Immature natural killer cell (primary cell): Measurements from ENCODE around the gene PARL. TPM values are rescaled to one million over a fixed set of nuclear protein-coding genes. Genes with fewer than 3 reads are reported as not detected.
"Not testable (repeated sequence)": the region's sequence is repeated elsewhere in the genome, so short reads cannot be mapped to it uniquely, and the experiment has no call there.

Experiments used
- DNase-seq, 3 donors: peaks; one replicate each; pipeline ENCODE4 v3.0.0; 2022; ENCODE audit warnings: mixed read lengths in 1 of 3
- H3K27ac Mint-ChIP-seq, 6 donors: one replicate each; pipeline ENCODE4 v1.8.0; 2020; ENCODE audit warnings: mixed read lengths in 6 of 6, mild to moderate bottlenecking in 5 of 6, inconsistent platforms in 4 of 6, moderate library complexity in 3 of 6
- H3K27me3 Mint-ChIP-seq, 3 donors: one replicate each; pipeline ENCODE4 v1.8.0; 2020 to 2021; ENCODE audit warnings: low read depth in 3 of 3, mild to moderate bottlenecking in 3 of 3, mixed read lengths in 3 of 3, moderate library complexity in 3 of 3, inconsistent platforms in 1 of 3
- H3K36me3 Mint-ChIP-seq, 3 donors: one replicate each; pipeline ENCODE4 v1.8.0; 2020; ENCODE audit warnings: mixed read lengths in 3 of 3, inconsistent platforms in 2 of 3, mild to moderate bottlenecking in 2 of 3
- H3K4me1 Mint-ChIP-seq, 2 donors: one replicate each; pipeline ENCODE4 v1.8.0; 2020; ENCODE audit warnings: inconsistent platforms in 2 of 2, mild to moderate bottlenecking in 2 of 2, mixed read lengths in 2 of 2, moderate library complexity in 1 of 2
- H3K4me3 Mint-ChIP-seq, 5 donors: one replicate each; pipeline ENCODE4 v1.8.0; 2020; ENCODE audit warnings: mild to moderate bottlenecking in 5 of 5, mixed read lengths in 5 of 5, inconsistent platforms in 3 of 5, moderate library complexity in 3 of 5
- H3K9me3 Mint-ChIP-seq, 6 donors: one replicate each; pipeline ENCODE4 v1.8.0; 2020; ENCODE audit warnings: mild to moderate bottlenecking in 6 of 6, mixed read lengths in 6 of 6, inconsistent platforms in 4 of 6, moderate library complexity in 3 of 6
- polyA plus RNA-seq, 3 donors: library from polyadenylated mRNA; unstranded; fragments of 300-500 nt; fragmentation: Illumina TruSeq; gene quantifications; one replicate each; pipeline ENCODE4 v1.2.3, GENCODE V29; 2021

PARL gene
- polyA plus RNA-seq, 3 donors from 2014 or later, result 82.7 to 180 (median 120) TPM

GRCh38 chr3:183797996-183798395, 86.7 kb downstream of the PARL start:
- Mint-ChIP-seq H3K27ac (no peak overlapping the region), H3K4me1 (no peaks in the 10 kb centered on the region), H3K27me3 (no peaks in the 10 kb centered on the region), H3K4me3 (no peak overlapping the region), H3K9me3 (no peaks in the 10 kb centered on the region), H3K36me3 (peaks cover 31 to 55% (median 37%) of the 10 kb centered on the region in 3 donors)
- DNase-seq, result no peak

GRCh38 chr3:183796372-183796771, 88.3 kb downstream of the PARL start:
- Mint-ChIP-seq H3K4me1 (no peaks in the 10 kb centered on the region), H3K9me3 (no peaks in the 10 kb centered on the region), H3K27ac (no peak overlapping the region), H3K36me3 (peaks cover 28 to 46% (median 41%) of the 10 kb centered on the region in 3 donors), H3K27me3 (no peaks in the 10 kb centered on the region), H3K4me3 (no peak overlapping the region)
- DNase-seq, result no peak

GRCh38 chr3:183794452-183794851, 90.2 kb downstream of the PARL start:
- peaks cover 31 to 51% (median 34%) of the 10 kb centered on the region in 3 donors for H3K36me3 Mint-ChIP-seq
- no peak overlapping the region for H3K27ac Mint-ChIP-seq
- H3K4me1 Mint-ChIP-seq, result no peaks in the 10 kb centered on the region
- no peaks in the 10 kb centered on the region for H3K9me3 Mint-ChIP-seq
- H3K27me3 Mint-ChIP-seq, result no peaks in the 10 kb centered on the region
- H3K4me3 Mint-ChIP-seq, result no peak overlapping the region
- DNase-seq, result no peak

- Mint-ChIP-seq H3K4me3 (no peak overlapping the region), H3K27ac (no peak overlapping the region), H3K36me3 (peaks cover 24 to 49% (median 33%) of the 10 kb centered on the region in 3 donors), H3K27me3 (peaks cover 0 to 2% (median 0%) of the 10 kb centered on the region in 3 donors), H3K4me1 (no peaks in the 10 kb centered on the region), H3K9me3 (no peaks in the 10 kb centered on the region)
- DNase-seq, result no peak
Measured at GRCh38 chr3:183792976-183793375, 91.7 kb downstream of the PARL start.

GRCh38 chr3:183790700-183791099, 94.0 kb downstream of the PARL start:
- Mint-ChIP-seq H3K36me3 (peaks cover 16 to 53% (median 35%) of the 10 kb centered on the region in 3 donors), H3K9me3 (no peaks in the 10 kb centered on the region), H3K27me3 (peaks cover 0 to 2% (median 0%) of the 10 kb centered on the region in 3 donors), H3K4me3 (no peak overlapping the region), H3K4me1 (no peaks in the 10 kb centered on the region), H3K27ac (peak overlapping the region in 1 of 6 donors; percentile 32)
- DNase-seq, result no peak

- Mint-ChIP-seq H3K4me1 (no peaks in the 10 kb centered on the region), H3K4me3 (no peak overlapping the region), H3K27ac (peak overlapping the region in 1 of 6 donors; percentile 8), H3K36me3 (peaks cover 16 to 53% (median 35%) of the 10 kb centered on the region in 3 donors), H3K9me3 (no peaks in the 10 kb centered on the region), H3K27me3 (peaks cover 0 to 2% (median 0%) of the 10 kb centered on the region in 3 donors)
- DNase-seq, result no peak
Measured at GRCh38 chr3:183789826-183790225, 94.9 kb downstream of the PARL start.

GRCh38 chr3:183784503-183784902, 100.2 kb downstream of the PARL start:
- peaks cover 16 to 55% (median 23%) of the 10 kb centered on the region in 3 donors for H3K36me3 Mint-ChIP-seq
- not testable (repeated sequence) for H3K4me3 Mint-ChIP-seq, H3K9me3 Mint-ChIP-seq, H3K4me1 Mint-ChIP-seq, H3K27ac Mint-ChIP-seq, H3K27me3 Mint-ChIP-seq, DNase-seq

GRCh38 chr3:183782576-183783276, 102.0 kb downstream of the PARL start:
- peaks cover 0 to 2% (median 0%) of the 10 kb centered on the region in 3 donors for H3K27me3 Mint-ChIP-seq
- H3K4me3 Mint-ChIP-seq, result no peak overlapping the region
- no peaks in the 10 kb centered on the region for H3K9me3 Mint-ChIP-seq
- H3K36me3 Mint-ChIP-seq, result peaks cover 18 to 58% (median 19%) of the 10 kb centered on the region in 3 donors
- no peak overlapping the region for H3K27ac Mint-ChIP-seq
- no peaks in the 10 kb centered on the region for H3K4me1 Mint-ChIP-seq
- no peak for DNase-seq

GRCh38 chr3:183781246-183781645, 103.4 kb downstream of the PARL start:
- Mint-ChIP-seq H3K27ac (no peak overlapping the region), H3K27me3 (peaks cover 0 to 2% (median 0%) of the 10 kb centered on the region in 3 donors), H3K4me1 (no peaks in the 10 kb centered on the region), H3K9me3 (no peaks in the 10 kb centered on the region), H3K4me3 (no peak overlapping the region), H3K36me3 (peaks cover 18 to 55% (median 27%) of the 10 kb centered on the region in 3 donors)
- DNase-seq, result no peak

GRCh38 chr3:183779896-183780465, 104.7 kb downstream of the PARL start:
- no peak for DNase-seq
- Mint-ChIP-seq H3K4me3 (no peak overlapping the region), H3K9me3 (no peaks in the 10 kb centered on the region), H3K4me1 (no peaks in the 10 kb centered on the region), H3K36me3 (peaks cover 22 to 56% (median 33%) of the 10 kb centered on the region in 3 donors), H3K27ac (no peak overlapping the region), H3K27me3 (peaks cover 0 to 4% (median 0%) of the 10 kb centered on the region in 3 donors)

Other genes starting within 250 kb of the PARL start
- 10 to 100 TPM; 33.4 to 52.5 (median 49.8) TPM for gene KLHL24, start 249.3 kb downstream of the PARL start, polyA plus RNA-seq
- gene YEATS2, start 187.1 kb downstream of the PARL start, polyA plus RNA-seq, result 1 to 10 TPM; 2.1 to 6.3 (median 2.4) TPM
- gene MAP6D1, start 59.3 kb downstream of the PARL start, polyA plus RNA-seq, result not detected
- gene ABCC5, start 133.0 kb upstream of the PARL start, polyA plus RNA-seq, result 10 to 100 TPM; 11.3 to 12.7 (median 11.5) TPM
- not detected for gene HTR3D, start 146.9 kb upstream of the PARL start, polyA plus RNA-seq
- gene HTR3C, start 168.2 kb upstream of the PARL start, polyA plus RNA-seq, result not detected
- not detected for gene HTR3E, start 212.2 kb upstream of the PARL start, polyA plus RNA-seq